ENCODE data around the gene RYR1.

- TF ChIP-seq CTCF (conservative IDR thresholded peaks at IDR 0.05; ENCODE audit: low read length) (no peak), EZH2phosphoT487 (IDR thresholded peaks at IDR 0.05; ENCODE audit: borderline replicate concordance) (no peak)
These were observed 154.1 kb downstream of the RYR1 start for GRCh38 chr19:38587562-38587961.

All from Loucy (cell line).